ENCODE measurements around the gene SEPTIN12. TPM values are rescaled to one million over a fixed set of nuclear protein-coding genes. Genes with fewer than 3 reads are reported as not detected.
A peak's percentile ranks its signal among the peaks of the same experiment; 100 is the strongest.

SEPTIN12 gene
- polyA plus RNA-seq, 1 donor (not counting 4 experiments of a cell fraction or from before 2014, with no cell fraction given) = not detected

DNA sequence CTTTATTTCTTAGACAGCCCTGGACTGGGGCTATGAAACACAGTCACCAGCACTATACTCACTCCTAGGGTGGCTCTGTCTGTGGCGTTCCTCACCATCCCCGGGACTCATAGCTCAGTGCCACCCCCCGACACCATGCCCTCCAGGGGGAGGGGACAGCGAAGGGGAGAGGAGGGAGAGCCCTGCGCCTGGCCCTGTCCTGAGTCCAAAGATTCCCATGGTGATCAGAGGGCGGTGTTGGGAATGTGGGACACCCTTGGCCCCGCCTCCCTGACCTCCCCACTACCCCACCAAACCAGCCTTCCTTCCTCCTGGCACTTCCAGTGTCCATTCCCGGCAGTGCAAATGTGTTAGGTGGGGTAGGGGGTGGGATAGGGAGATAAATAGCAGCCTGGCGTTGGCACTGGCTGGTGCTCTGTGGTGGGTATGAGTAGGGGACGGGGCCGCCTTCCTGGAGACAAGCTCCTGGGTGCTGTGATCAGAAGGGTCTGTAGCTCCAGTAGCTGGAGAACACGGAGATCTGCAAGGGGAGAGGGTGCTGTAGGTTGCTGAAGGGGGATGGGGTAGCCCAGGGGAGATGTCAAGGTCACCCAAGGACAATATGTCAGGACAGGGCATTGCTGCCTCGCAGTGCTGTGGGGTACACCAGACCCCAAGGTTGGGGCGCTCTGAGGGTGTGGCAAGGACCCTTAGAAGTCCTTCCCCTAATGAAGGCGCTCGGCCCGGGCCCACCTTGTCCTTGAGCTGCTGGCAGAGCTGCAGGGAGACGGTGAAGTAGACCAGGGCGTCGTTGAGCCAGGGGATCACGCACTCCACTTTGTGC is 9.0 kb upstream of the SEPTIN12 start:
- Histone ChIP-seq H2AFZ (ENCODE audit: control insufficient read depth, low read length) (no peak overlapping the region), H3K9me1 (ENCODE audit: control insufficient read depth, extremely low read depth, insufficient read depth, low read length) (no peaks in the 10 kb centered on the region), H4K20me1 (ENCODE audit: control insufficient read depth, extremely low read depth, insufficient read depth, low read length) (no peaks in the 10 kb centered on the region), H3K36me3 (ENCODE audit: control insufficient read depth in 2 of 2, extremely low read depth in 1 of 2, insufficient read depth in 2 of 2, low read length in 2 of 2) (peaks cover 0 to 8% of the 10 kb centered on the region in 2 experiments), H3K9ac (ENCODE audit: control insufficient read depth, extremely low read depth, insufficient read depth, low read length) (no peak overlapping the region), H3K4me2 (ENCODE audit: control insufficient read depth, extremely low read depth, insufficient read depth, low read depth, low read length) (no peak overlapping the region), H3K9me3 (ENCODE audit: control insufficient read depth, low read depth, low read length) (no peaks in the 10 kb centered on the region), H3K27me3 (ENCODE audit: control insufficient read depth, extremely low read depth, insufficient read depth, low read length) (no peaks in the 10 kb centered on the region), H3K79me2 (ENCODE audit: control insufficient read depth, insufficient read depth, low read length) (no peaks in the 10 kb centered on the region), H3K4me1 (ENCODE audit: control insufficient read depth, extremely low read depth, insufficient read depth, low read length) (peaks cover 19% of the 10 kb centered on the region), H3K27ac (ENCODE audit: control insufficient read depth, insufficient read depth, low read length) (no peak overlapping the region), H3K4me3 (ENCODE audit: control insufficient read depth in 2 of 3, extremely low read depth in 1 of 3, insufficient read depth in 2 of 3, low read depth in 1 of 3, low read length in 3 of 3) (no peak overlapping the region)
- TF ChIP-seq EZH2 (IDR thresholded peaks at IDR 0.05; ENCODE audit: low read length) = no peak
- TF ChIP-seq, protein P1, sequence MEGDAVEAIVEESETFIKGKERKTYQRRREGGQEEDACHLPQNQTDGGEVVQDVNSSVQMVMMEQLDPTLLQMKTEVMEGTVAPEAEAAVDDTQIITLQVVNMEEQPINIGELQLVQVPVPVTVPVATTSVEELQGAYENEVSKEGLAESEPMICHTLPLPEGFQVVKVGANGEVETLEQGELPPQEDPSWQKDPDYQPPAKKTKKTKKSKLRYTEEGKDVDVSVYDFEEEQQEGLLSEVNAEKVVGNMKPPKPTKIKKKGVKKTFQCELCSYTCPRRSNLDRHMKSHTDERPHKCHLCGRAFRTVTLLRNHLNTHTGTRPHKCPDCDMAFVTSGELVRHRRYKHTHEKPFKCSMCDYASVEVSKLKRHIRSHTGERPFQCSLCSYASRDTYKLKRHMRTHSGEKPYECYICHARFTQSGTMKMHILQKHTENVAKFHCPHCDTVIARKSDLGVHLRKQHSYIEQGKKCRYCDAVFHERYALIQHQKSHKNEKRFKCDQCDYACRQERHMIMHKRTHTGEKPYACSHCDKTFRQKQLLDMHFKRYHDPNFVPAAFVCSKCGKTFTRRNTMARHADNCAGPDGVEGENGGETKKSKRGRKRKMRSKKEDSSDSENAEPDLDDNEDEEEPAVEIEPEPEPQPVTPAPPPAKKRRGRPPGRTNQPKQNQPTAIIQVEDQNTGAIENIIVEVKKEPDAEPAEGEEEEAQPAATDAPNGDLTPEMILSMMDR (optimal IDR thresholded peaks at IDR 0.05 in 1 of 3, IDR thresholded peaks at IDR 0.05 in 1 of 3, conservative IDR thresholded peaks at IDR 0.05 in 1 of 3; ENCODE audit: extremely low read depth in 1 of 3, insufficient read depth in 2 of 3, low read length in 3 of 3) = no peak
- FAIRE-seq (no peak), DNase-seq (ENCODE audit: low read depth, low spot score) (no peak)
- dilution Hi-C loops (cut with MboI; ENCODE audit: extremely low pct_ligation_motif_present, low sequenced_read_pairs) = no loop called here

DNA sequence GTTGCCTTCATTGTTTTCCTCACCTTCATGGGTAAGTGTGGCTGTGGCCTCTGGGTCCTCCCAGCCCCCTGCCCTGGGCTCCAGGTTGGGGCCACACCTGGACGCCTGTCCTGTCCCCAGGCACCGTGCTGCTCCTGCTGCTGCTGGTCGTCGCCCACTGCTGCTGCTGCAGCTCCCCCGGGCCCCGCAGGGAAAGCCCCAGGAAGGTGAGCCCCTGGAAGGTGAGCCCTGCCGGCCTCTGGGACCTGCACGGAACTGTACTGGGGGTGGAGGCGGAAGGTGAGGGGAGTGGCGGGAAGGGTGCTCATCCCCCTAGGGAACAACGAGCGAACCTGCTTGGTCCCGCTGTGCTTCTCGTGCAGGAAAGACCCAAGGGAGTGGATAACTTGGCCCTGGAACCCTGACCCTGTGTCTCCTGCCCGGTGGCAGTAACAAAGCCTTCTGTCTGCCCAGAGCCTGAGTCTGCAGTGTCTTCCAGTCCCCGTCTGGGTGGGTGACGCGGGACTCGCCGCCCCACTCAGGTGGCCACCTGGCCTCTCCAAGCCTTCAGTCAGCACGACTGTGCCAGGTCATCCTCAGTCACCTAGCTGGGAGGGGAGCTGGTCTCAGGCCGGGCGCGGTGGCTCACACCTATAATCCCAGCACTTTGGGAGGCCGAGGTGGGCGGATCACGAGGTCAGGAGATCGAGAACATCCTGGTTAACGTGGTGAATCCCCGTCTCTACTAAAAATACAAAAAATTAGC is 7.9 kb upstream of the SEPTIN12 start:
- H4K20me1 ChIP-seq (ENCODE audit: control insufficient read depth, extremely low read depth, insufficient read depth, low read length) = no peaks in the 10 kb centered on the region
- peaks cover 11% of the 10 kb centered on the region for H3K4me1 ChIP-seq (ENCODE audit: control insufficient read depth, extremely low read depth, insufficient read depth, low read length)
- H3K27ac ChIP-seq (ENCODE audit: control insufficient read depth, insufficient read depth, low read length) = no peak overlapping the region
- no peak overlapping the region for H3K4me2 ChIP-seq (ENCODE audit: control insufficient read depth, extremely low read depth, insufficient read depth, low read depth, low read length)
- H3K9me3 ChIP-seq (ENCODE audit: control insufficient read depth, low read depth, low read length) = no peaks in the 10 kb centered on the region
- TF ChIP-seq, protein P1 (optimal IDR thresholded peaks at IDR 0.05 in 1 of 3, IDR thresholded peaks at IDR 0.05 in 1 of 3, conservative IDR thresholded peaks at IDR 0.05 in 1 of 3; ENCODE audit: extremely low read depth in 1 of 3, insufficient read depth in 2 of 3, low read length in 3 of 3) = no peak
- TF ChIP-seq EZH2 (IDR thresholded peaks at IDR 0.05; ENCODE audit: low read length) = no peak
- no peak for FAIRE-seq
- no peak overlapping the region for H3K9ac ChIP-seq (ENCODE audit: control insufficient read depth, extremely low read depth, insufficient read depth, low read length)
- DNase-seq (ENCODE audit: low read depth, low spot score) = no peak
- H3K36me3 ChIP-seq (ENCODE audit: control insufficient read depth in 2 of 2, extremely low read depth in 1 of 2, insufficient read depth in 2 of 2, low read length in 2 of 2) = peaks cover 0 to 8% of the 10 kb centered on the region in 2 experiments
- no peaks in the 10 kb centered on the region for H3K27me3 ChIP-seq (ENCODE audit: control insufficient read depth, extremely low read depth, insufficient read depth, low read length)
- H3K79me2 ChIP-seq (ENCODE audit: control insufficient read depth, insufficient read depth, low read length) = no peaks in the 10 kb centered on the region
- peak overlapping the region in 1 of 3 experiments; percentile 34 for H3K4me3 ChIP-seq (ENCODE audit: control insufficient read depth in 2 of 3, extremely low read depth in 1 of 3, insufficient read depth in 2 of 3, low read depth in 1 of 3, low read length in 3 of 3)
- no peak overlapping the region for H2AFZ ChIP-seq (ENCODE audit: control insufficient read depth, low read length)
- H3K9me1 ChIP-seq (ENCODE audit: control insufficient read depth, extremely low read depth, insufficient read depth, low read length) = no peaks in the 10 kb centered on the region
- dilution Hi-C loops (cut with MboI; ENCODE audit: extremely low pct_ligation_motif_present, low sequenced_read_pairs) = no loop called here

All from keratinocyte (primary cell).